Measurements from ENCODE around the gene NR2C1. TPM values are rescaled to one million over a fixed set of nuclear protein-coding genes. Genes with fewer than 3 reads are reported as not detected.

Gene NR2C1
- total RNA-seq, 3 donors from 2014 or later (not counting 1 experiment from before 2014, with no cell fraction given): 41.4 to 58.5 (median 46.9) TPM

- DNase-seq (no peak), ATAC-seq (no peak)
- Histone ChIP-seq H3K36me3 (ENCODE audit: control insufficient read depth, insufficient read depth, low read length) (no peaks in the 10 kb centered on the region), H3K4me3 (ENCODE audit: low read length) (no peak overlapping the region), H3K9me3 (ENCODE audit: control insufficient read depth, insufficient read depth, low read length) (no peaks in the 10 kb centered on the region), H3K27me3 (ENCODE audit: control insufficient read depth, insufficient read depth, low read length) (no peaks in the 10 kb centered on the region), H3K27ac (ENCODE audit: low read length) (no peak overlapping the region), H3K4me1 (ENCODE audit: control insufficient read depth, insufficient read depth, low read length) (no peaks in the 10 kb centered on the region)
- H3K27me3 Mint-ChIP-seq (ENCODE audit: low read depth in 2 of 2): peaks cover 4 to 10% of the 10 kb centered on the region in 2 donors
- H3K36me3 Mint-ChIP-seq: no peaks in the 10 kb centered on the region
- WGBS (ENCODE audit: insufficient coverage): 96% methylated on average over 2 of the region's 3 CpGs
- intact Hi-C loops (cut with micrococcal nuclease): no loop called here
- no peak for TF ChIP-seq CTCF (IDR thresholded peaks at IDR 0.05)
- H3K9me3 Mint-ChIP-seq: no peaks in the 10 kb centered on the region
- H3K4me1 Mint-ChIP-seq: no peaks in the 10 kb centered on the region
- no peak overlapping the region for H3K27ac Mint-ChIP-seq
- no peak overlapping the region for H3K4me3 Mint-ChIP-seq
Measured at GRCh38 chr12:95088379-95088778, 15.0 kb upstream of the NR2C1 start.

GRCh38 chr12:95085612-95086011, 12.2 kb upstream of the NR2C1 start:
- Histone ChIP-seq H3K4me3 (ENCODE audit: low read length) (no peak overlapping the region), H3K9me3 (ENCODE audit: control insufficient read depth, insufficient read depth, low read length) (no peaks in the 10 kb centered on the region), H3K27me3 (ENCODE audit: control insufficient read depth, insufficient read depth, low read length) (no peaks in the 10 kb centered on the region), H3K36me3 (ENCODE audit: control insufficient read depth, insufficient read depth, low read length) (no peaks in the 10 kb centered on the region), H3K4me1 (ENCODE audit: control insufficient read depth, insufficient read depth, low read length) (no peaks in the 10 kb centered on the region), H3K27ac (ENCODE audit: low read length) (no peak overlapping the region)
- no peaks in the 10 kb centered on the region for H3K9me3 Mint-ChIP-seq
- no peak for DNase-seq
- ATAC-seq: no peak
- no peaks in the 10 kb centered on the region for H3K36me3 Mint-ChIP-seq
- TF ChIP-seq CTCF (IDR thresholded peaks at IDR 0.05): no peak
- no peaks in the 10 kb centered on the region for H3K4me1 Mint-ChIP-seq
- no peak overlapping the region for H3K4me3 Mint-ChIP-seq
- peaks cover 4 to 10% of the 10 kb centered on the region in 2 donors for H3K27me3 Mint-ChIP-seq (ENCODE audit: low read depth in 2 of 2)
- intact Hi-C loops (cut with micrococcal nuclease): no loop called here
- H3K27ac Mint-ChIP-seq: no peak overlapping the region

GRCh38 chr12:95083938-95084337, 10.5 kb upstream of the NR2C1 start:
- WGBS (ENCODE audit: insufficient coverage): 85% methylated on average over 3 of the region's 4 CpGs
- Histone ChIP-seq H3K9me3 (ENCODE audit: control insufficient read depth, insufficient read depth, low read length) (no peaks in the 10 kb centered on the region), H3K4me1 (ENCODE audit: control insufficient read depth, insufficient read depth, low read length) (no peaks in the 10 kb centered on the region), H3K27me3 (ENCODE audit: control insufficient read depth, insufficient read depth, low read length) (no peaks in the 10 kb centered on the region), H3K4me3 (ENCODE audit: low read length) (no peak overlapping the region), H3K36me3 (ENCODE audit: control insufficient read depth, insufficient read depth, low read length) (no peaks in the 10 kb centered on the region), H3K27ac (ENCODE audit: low read length) (no peak overlapping the region)
- no peaks in the 10 kb centered on the region for H3K9me3 Mint-ChIP-seq
- TF ChIP-seq CTCF (IDR thresholded peaks at IDR 0.05): no peak
- no peak overlapping the region for H3K27ac Mint-ChIP-seq
- no peak overlapping the region for H3K4me3 Mint-ChIP-seq
- ATAC-seq (no peak), DNase-seq (no peak)
- H3K27me3 Mint-ChIP-seq (ENCODE audit: low read depth in 2 of 2): peaks cover 0 to 10% of the 10 kb centered on the region in 2 donors
- no peaks in the 10 kb centered on the region for H3K36me3 Mint-ChIP-seq
- no peaks in the 10 kb centered on the region for H3K4me1 Mint-ChIP-seq
- intact Hi-C loops (cut with micrococcal nuclease): no loop called here

DNA sequence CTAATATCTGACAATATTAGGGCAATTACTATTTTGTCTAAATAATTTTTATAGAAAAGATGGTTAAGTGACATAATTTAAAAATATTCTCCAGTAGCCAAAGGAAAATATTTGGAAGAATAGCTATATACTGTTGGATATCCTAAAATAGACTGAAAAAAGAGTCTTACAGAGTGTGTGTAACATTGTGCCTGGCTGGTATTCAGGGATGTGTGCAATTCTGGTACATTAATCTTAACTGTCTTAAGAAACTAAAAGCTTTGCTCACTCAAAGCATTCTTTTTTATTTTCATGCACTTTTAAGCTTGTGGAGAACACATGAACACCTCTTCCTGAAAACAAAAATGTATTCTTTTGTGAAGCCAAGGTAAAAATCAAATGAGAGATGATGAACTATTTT, 10.1 kb upstream of the NR2C1 start:
- intact Hi-C loops (cut with micrococcal nuclease): no loop called here
- no peak overlapping the region for H3K4me3 ChIP-seq (ENCODE audit: low read length)
- H3K27ac Mint-ChIP-seq: no peak overlapping the region
- H3K4me1 Mint-ChIP-seq: no peaks in the 10 kb centered on the region
- no peak for TF ChIP-seq CTCF (IDR thresholded peaks at IDR 0.05)
- peaks cover 0 to 10% of the 10 kb centered on the region in 2 donors for H3K27me3 Mint-ChIP-seq (ENCODE audit: low read depth in 2 of 2)
- no peaks in the 10 kb centered on the region for H3K36me3 ChIP-seq (ENCODE audit: control insufficient read depth, insufficient read depth, low read length)
- H3K27ac ChIP-seq (ENCODE audit: low read length): no peak overlapping the region
- no peaks in the 10 kb centered on the region for H3K9me3 Mint-ChIP-seq
- no peaks in the 10 kb centered on the region for H3K9me3 ChIP-seq (ENCODE audit: control insufficient read depth, insufficient read depth, low read length)
- no peaks in the 10 kb centered on the region for H3K36me3 Mint-ChIP-seq
- H3K27me3 ChIP-seq (ENCODE audit: control insufficient read depth, insufficient read depth, low read length): no peaks in the 10 kb centered on the region
- DNase-seq (no peak), ATAC-seq (no peak)
- no peaks in the 10 kb centered on the region for H3K4me1 ChIP-seq (ENCODE audit: control insufficient read depth, insufficient read depth, low read length)
- no peak overlapping the region for H3K4me3 Mint-ChIP-seq

Data from natural killer cell (primary cell).